GM12878 (cell line): ENCODE measurements around the gene ELOF1. TPM values are rescaled to one million over a fixed set of nuclear protein-coding genes. Genes with fewer than 3 reads are reported as not detected.
A peak's percentile ranks its signal among the peaks of the same experiment; 100 is the strongest.

Source experiments
- DPF2 ChIP-seq: fragments of 450-650 bp; IDR thresholded peaks from 2 replicates; pipeline ENCODE4 v1.6.1; 2017; ENCODE audit warnings: mild to moderate bottlenecking
- GATAD2B ChIP-seq: fragments of 450-650 bp; conservative IDR thresholded peaks from 2 replicates; pipeline ENCODE4 v1.6.1; 2017; ENCODE audit warnings: low read depth, mild to moderate bottlenecking, moderate library complexity
- IKZF2 ChIP-seq, 2 experiments: fragments of 450-650 bp; IDR thresholded peaks; 2 replicates each; pipeline ENCODE4 v1.6.1; 2017; ENCODE audit warnings: mild to moderate bottlenecking in 2 of 2, moderate library complexity in 2 of 2
- JUND ChIP-seq: IDR thresholded peaks from 2 replicates; pipeline ENCODE4 v1.6.1; 2012; ENCODE audit warnings: low read depth, mild to moderate bottlenecking, low read length, improper control_type of control experiment, moderate library complexity
- MYB ChIP-seq: fragments of 150-350 bp; IDR thresholded peaks from 2 replicates; pipeline ENCODE4 v1.6.1; 2014; ENCODE audit warnings: mild to moderate bottlenecking, low read depth, low read length, borderline replicate concordance
- PAX8 ChIP-seq: fragments of 450-650 bp; IDR thresholded peaks from 2 replicates; pipeline ENCODE4 v1.6.1; 2017; ENCODE audit warnings: mild to moderate bottlenecking, moderate library complexity
- RAD51 ChIP-seq: fragments of 450-650 bp; IDR thresholded peaks from 2 replicates; pipeline ENCODE4 v1.6.1; 2016; ENCODE audit warnings: moderate library complexity, mild to moderate bottlenecking, inconsistent platforms
- SUPT20H ChIP-seq: IDR thresholded peaks from 2 replicates; pipeline ENCODE4 v1.6.1; 2011; ENCODE audit warnings: low read depth, mild to moderate bottlenecking, low read length, moderate library complexity, borderline replicate concordance; ENCODE audit not compliant: control insufficient read depth
- TCF3 ChIP-seq: IDR thresholded peaks from 2 replicates; pipeline ENCODE4 v1.6.1; 2012; ENCODE audit warnings: low read depth, mild to moderate bottlenecking, low read length, borderline replicate concordance; ENCODE audit not compliant: insufficient read depth
- polyA plus RNA-seq, 11 experiments: library from polyadenylated mRNA; depleted of rRNA in 4 of 11; unstranded in 6 of 11; stranded (reverse) in 5 of 11; fragments of >200 nt; fragmentation: Nextera tagmentation in 4 of 11; fragmentation: Illumina TruSeq in 1 of 11; extraction: Ambion mirVana in 4 of 11; extraction: Trizol in 1 of 11; gene quantifications; 1 replicate in 1 of 11; 2 replicates in 10 of 11; pipeline versions ENCODE4 v1.2.1 to v1.2.3, GENCODE V29; 2011 to 2016; ENCODE audit warnings: inconsistent platforms in 2 of 11, missing spikeins in 2 of 11, low read depth in 1 of 11
- total RNA-seq, 4 experiments: library from RNA; depleted of rRNA in 3 of 4; stranded (reverse); fragments of >200 nt in 3 of 4; fragmentation: Illumina TruSeq in 1 of 4; extraction: Trizol in 1 of 4; gene quantifications; 2 replicates each; pipeline versions ENCODE4 v1.2.1 to v1.2.3, GENCODE V29; 2013 to 2021
- TF ChIP-seq, protein P1 (sequence below): fragments of 450-650 bp; IDR thresholded peaks from 2 replicates; pipeline ENCODE4 v1.6.1; 2017; ENCODE audit warnings: mild to moderate bottlenecking, moderate library complexity
- TF ChIP-seq, protein P2 (sequence below): fragments of 450-650 bp; IDR thresholded peaks from 2 replicates; pipeline ENCODE4 v1.6.1; 2018; ENCODE audit warnings: borderline replicate concordance, mild to moderate bottlenecking; ENCODE audit not compliant: partially characterized antibody
- TF ChIP-seq, protein P3 (sequence below): IDR thresholded peaks from 2 replicates; pipeline ENCODE4 v1.6.1; 2011; ENCODE audit warnings: borderline replicate concordance, low read depth, mild to moderate bottlenecking, moderate library complexity, low read length; ENCODE audit not compliant: insufficient read depth, poor library complexity, severe bottlenecking
- TF ChIP-seq, protein P4 (sequence below): fragments of 450-650 bp; conservative IDR thresholded peaks from 2 replicates; pipeline ENCODE4 v1.6.1; 2017; ENCODE audit warnings: mild to moderate bottlenecking, moderate library complexity
- TF ChIP-seq, protein P5 (sequence below): fragments of 450-650 bp; IDR thresholded peaks from 2 replicates; pipeline ENCODE4 v1.6.1; 2017; ENCODE audit warnings: mild to moderate bottlenecking

Gene ELOF1
- total and polyA plus RNA-seq, 10 of the 15 experiments (the other 5 are each of a cell fraction or from before 2014, with no cell fraction given), result 11.7 to 124 (median 92.9) TPM

DNA sequence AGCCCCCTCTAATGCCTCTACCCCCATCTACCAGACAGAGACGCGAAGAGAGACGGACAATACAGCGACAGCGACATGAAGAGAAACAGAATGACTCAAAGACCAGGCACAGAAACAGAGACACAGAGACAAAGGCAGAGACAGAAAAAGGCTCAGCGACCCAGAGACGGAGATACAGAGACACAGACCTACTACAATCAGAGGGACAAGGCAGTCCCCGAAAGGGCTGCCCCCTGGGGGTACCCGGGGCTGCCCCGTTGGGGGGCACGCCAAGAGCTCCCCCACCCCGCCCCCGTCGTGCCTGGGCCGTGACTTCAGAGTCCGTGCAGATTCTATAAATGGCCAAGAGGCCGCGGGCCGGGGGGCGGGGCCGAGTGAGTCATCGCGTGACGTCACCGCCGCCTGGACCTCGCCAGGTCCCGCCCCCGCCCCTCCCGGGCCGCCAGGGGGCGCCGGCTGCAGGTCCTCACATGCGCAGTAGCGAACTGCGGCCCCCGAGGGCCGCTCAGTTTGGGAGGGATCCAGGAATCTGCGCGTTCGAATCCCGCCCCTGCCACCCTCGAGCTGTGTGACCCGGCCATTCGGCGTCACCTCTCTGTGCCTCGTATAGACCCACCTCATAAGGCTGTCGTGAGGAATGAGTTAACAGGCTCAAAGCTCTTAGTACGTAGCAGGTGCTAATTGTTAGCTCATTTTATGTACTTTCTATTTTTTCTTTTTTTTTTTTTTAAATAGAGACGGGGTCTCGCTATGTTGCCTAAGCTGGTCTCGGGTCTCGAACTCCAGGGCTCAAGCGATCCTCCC, 23.0 kb downstream of the ELOF1 start (continued):
- TF ChIP-seq SUPT20H, result no peak
- TF ChIP-seq MYB, result no peak
- no peak for TF ChIP-seq TCF3
- TF ChIP-seq, protein P1, sequence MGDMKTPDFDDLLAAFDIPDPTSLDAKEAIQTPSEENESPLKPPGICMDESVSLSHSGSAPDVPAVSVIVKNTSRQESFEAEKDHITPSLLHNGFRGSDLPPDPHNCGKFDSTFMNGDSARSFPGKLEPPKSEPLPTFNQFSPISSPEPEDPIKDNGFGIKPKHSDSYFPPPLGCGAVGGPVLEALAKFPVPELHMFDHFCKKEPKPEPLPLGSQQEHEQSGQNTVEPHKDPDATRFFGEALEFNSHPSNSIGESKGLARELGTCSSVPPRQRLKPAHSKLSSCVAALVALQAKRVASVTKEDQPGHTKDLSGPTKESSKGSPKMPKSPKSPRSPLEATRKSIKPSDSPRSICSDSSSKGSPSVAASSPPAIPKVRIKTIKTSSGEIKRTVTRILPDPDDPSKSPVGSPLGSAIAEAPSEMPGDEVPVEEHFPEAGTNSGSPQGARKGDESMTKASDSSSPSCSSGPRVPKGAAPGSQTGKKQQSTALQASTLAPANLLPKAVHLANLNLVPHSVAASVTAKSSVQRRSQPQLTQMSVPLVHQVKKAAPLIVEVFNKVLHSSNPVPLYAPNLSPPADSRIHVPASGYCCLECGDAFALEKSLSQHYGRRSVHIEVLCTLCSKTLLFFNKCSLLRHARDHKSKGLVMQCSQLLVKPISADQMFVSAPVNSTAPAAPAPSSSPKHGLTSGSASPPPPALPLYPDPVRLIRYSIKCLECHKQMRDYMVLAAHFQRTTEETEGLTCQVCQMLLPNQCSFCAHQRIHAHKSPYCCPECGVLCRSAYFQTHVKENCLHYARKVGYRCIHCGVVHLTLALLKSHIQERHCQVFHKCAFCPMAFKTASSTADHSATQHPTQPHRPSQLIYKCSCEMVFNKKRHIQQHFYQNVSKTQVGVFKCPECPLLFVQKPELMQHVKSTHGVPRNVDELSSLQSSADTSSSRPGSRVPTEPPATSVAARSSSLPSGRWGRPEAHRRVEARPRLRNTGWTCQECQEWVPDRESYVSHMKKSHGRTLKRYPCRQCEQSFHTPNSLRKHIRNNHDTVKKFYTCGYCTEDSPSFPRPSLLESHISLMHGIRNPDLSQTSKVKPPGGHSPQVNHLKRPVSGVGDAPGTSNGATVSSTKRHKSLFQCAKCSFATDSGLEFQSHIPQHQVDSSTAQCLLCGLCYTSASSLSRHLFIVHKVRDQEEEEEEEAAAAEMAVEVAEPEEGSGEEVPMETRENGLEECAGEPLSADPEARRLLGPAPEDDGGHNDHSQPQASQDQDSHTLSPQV, result no peak
- no peak for TF ChIP-seq IKZF2 (IDR thresholded peaks at IDR 0.05)
- peak; percentile 70 for TF ChIP-seq DPF2
- no peak for TF ChIP-seq PAX8
- TF ChIP-seq, protein P2, sequence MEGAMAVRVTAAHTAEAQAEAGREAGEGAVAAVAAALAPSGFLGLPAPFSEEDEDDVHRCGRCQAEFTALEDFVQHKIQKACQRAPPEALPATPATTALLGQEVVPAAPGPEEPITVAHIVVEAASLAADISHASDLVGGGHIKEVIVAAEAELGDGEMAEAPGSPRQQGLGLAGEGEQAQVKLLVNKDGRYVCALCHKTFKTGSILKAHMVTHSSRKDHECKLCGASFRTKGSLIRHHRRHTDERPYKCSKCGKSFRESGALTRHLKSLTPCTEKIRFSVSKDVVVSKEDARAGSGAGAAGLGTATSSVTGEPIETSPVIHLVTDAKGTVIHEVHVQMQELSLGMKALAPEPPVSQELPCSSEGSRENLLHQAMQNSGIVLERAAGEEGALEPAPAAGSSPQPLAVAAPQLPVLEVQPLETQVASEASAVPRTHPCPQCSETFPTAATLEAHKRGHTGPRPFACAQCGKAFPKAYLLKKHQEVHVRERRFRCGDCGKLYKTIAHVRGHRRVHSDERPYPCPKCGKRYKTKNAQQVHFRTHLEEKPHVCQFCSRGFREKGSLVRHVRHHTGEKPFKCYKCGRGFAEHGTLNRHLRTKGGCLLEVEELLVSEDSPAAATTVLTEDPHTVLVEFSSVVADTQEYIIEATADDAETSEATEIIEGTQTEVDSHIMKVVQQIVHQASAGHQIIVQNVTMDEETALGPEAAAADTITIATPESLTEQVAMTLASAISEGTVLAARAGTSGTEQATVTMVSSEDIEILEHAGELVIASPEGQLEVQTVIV, result no peak
- peak; percentile 90 for TF ChIP-seq JUND
- TF ChIP-seq, protein P3, sequence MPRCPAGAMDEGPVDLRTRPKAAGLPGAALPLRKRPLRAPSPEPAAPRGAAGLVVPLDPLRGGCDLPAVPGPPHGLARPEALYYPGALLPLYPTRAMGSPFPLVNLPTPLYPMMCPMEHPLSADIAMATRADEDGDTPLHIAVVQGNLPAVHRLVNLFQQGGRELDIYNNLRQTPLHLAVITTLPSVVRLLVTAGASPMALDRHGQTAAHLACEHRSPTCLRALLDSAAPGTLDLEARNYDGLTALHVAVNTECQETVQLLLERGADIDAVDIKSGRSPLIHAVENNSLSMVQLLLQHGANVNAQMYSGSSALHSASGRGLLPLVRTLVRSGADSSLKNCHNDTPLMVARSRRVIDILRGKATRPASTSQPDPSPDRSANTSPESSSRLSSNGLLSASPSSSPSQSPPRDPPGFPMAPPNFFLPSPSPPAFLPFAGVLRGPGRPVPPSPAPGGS, result no peak
- TF ChIP-seq, protein P4, sequence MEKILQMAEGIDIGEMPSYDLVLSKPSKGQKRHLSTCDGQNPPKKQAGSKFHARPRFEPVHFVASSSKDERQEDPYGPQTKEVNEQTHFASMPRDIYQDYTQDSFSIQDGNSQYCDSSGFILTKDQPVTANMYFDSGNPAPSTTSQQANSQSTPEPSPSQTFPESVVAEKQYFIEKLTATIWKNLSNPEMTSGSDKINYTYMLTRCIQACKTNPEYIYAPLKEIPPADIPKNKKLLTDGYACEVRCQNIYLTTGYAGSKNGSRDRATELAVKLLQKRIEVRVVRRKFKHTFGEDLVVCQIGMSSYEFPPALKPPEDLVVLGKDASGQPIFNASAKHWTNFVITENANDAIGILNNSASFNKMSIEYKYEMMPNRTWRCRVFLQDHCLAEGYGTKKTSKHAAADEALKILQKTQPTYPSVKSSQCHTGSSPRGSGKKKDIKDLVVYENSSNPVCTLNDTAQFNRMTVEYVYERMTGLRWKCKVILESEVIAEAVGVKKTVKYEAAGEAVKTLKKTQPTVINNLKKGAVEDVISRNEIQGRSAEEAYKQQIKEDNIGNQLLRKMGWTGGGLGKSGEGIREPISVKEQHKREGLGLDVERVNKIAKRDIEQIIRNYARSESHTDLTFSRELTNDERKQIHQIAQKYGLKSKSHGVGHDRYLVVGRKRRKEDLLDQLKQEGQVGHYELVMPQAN, result peak; percentile 68; the same call in 1 of the 2 replicates
- no peak for TF ChIP-seq RAD51
- TF ChIP-seq GATAD2B, result 0 out of 2 replicates have a peak, but pooled peaks have one; percentile 55
- TF ChIP-seq, protein P5, sequence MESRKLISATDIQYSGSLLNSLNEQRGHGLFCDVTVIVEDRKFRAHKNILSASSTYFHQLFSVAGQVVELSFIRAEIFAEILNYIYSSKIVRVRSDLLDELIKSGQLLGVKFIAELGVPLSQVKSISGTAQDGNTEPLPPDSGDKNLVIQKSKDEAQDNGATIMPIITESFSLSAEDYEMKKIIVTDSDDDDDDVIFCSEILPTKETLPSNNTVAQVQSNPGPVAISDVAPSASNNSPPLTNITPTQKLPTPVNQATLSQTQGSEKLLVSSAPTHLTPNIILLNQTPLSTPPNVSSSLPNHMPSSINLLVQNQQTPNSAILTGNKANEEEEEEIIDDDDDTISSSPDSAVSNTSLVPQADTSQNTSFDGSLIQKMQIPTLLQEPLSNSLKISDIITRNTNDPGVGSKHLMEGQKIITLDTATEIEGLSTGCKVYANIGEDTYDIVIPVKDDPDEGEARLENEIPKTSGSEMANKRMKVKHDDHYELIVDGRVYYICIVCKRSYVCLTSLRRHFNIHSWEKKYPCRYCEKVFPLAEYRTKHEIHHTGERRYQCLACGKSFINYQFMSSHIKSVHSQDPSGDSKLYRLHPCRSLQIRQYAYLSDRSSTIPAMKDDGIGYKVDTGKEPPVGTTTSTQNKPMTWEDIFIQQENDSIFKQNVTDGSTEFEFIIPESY, result no peak
